NCI-H1417 (cell line): Measurements from ENCODE around the gene CHAT.

Experiments used
- DNase-seq, 3 experiments: peaks; one replicate each; lab custom pipeline; 2025; lab: John Stamatoyannopoulos, UW

CHAT gene

GRCh38 chr10:49613882-49614241 is at the start of gene CHAT:
Gene CHAT, plus strand, starts transcription at chr10:49614037. Its CDS starts 153 bp downstream, at chr10:49614190.
- no peak for DNase-seq

- DNase-seq, result no peak
Measured at GRCh38 chr10:49564461-49565009, 49.3 kb upstream of the CHAT start.

GRCh38 chr10:49567810-49568209 is 46.0 kb upstream of the CHAT start:
- no peak for DNase-seq

DNA sequence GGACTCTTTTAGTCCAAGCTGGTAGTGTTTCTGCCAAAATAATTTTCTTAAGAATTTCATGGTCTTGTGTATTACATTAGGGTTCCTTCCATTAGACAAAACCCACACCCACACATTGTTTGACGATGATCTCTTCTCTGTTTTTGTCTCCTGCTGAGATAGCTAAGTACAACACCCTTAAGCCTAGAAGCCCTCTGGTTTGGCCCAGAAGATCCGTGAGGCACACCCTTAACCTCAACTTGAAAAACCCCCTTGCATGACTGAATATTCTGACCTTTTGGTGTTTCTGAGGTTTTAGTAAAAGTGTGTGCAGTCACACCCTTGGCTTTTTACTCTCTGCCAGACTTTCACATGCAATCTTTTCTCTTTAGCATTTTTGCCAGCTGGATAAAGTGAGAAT is 45.6 kb upstream of the CHAT start:
- no peak for DNase-seq

GRCh38 chr10:49569031-49569631 is 44.7 kb upstream of the CHAT start:
- DNase-seq, result no peak

DNA sequence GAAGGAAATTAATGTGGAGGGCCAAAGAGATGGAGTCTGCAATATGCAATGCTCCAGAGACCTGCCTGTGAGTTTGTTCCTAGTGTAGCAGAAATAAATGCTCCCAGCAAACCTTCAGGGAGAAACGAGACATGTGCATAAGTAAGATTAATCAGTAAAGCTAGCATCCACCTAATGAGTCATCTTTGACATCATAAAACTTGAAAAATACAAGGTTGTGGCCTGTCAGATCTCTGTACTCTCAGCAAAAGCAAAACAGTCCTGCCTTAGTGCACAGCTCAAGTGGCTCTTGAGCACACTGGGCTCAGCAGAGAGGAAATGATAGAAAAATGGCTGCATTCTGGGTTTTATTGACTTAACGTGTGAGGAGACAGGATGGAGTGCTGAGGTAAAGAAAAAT is 42.4 kb upstream of the CHAT start:
- peak; percentile 4 to 35 (median 17) for DNase-seq

DNA sequence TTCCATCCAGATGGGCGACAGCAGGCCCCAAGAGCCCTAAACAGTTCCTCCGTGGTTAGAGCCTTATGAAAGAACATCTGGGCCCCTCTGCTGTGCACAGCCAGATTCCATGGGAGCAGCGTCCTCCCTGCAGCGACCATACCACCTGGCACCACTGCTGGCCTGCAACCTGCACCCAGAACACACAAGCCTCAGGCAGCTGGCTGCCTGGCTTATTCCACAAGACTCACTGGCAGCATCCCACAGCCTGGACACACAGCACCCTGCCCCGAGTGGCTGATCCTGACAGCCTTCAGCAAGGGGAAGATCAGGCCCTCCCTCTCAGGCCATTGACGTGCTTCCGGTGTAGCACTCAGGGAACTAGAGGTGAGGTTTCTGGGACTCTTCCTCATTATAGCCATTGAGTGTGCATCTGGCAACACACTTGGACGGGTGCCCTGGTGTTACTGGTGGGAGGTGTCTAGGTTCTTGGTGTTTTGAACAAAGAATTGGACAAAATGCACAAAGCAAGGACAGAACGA is 41.2 kb upstream of the CHAT start:
- DNase-seq, result no peak

DNA sequence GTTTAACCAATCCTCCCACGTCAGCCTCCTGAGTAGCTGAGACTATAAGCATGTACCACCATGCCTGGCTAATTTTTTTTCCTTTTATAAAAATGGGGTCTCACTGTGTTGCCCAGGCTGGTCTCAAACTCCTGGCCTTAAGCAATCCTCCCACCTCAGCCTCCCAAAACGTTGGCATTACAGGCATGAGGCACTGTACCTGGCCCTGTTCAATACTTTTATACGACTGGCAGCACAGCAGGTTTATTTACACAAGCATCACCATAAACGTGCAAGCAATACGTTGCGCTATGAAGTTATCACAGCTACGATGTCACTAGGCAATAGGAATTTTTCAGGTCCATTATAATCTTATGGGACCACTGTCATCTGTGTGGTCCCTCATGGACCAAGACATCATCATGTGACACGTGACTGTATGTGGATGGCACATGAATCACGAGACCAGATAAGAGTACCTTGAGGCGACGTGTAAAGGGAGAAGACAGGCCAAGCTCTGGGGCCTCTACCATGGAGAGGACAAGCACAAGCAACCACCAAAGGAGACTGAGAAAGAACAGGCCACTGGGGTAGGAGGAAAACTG is 38.3 kb upstream of the CHAT start:
- DNase-seq, result no peak

GRCh38 chr10:49577182-49577925 is 36.5 kb upstream of the CHAT start:
- DNase-seq, result no peak

- no peak for DNase-seq
Measured at GRCh38 chr10:49578392-49578791, 35.4 kb upstream of the CHAT start.

DNA sequence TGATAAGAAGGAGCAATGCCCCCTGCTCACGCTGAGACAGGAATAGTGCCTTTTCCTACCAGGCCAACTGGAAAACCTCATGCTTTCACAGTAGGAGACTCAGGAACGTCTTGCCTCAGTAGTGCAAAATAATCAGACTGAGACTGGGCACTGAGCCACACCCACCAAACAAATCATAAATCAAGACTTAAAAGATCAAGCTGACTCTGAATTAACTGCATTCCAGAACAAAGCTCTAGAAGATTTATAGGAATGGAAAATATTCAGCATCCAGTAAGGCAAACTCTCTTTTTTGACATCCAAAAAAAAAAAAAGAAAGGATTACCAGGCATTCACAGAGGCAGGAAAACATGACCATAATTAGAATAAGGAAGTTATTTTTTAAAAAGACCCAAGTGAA is 34.2 kb upstream of the CHAT start:
- DNase-seq, result no peak

DNA sequence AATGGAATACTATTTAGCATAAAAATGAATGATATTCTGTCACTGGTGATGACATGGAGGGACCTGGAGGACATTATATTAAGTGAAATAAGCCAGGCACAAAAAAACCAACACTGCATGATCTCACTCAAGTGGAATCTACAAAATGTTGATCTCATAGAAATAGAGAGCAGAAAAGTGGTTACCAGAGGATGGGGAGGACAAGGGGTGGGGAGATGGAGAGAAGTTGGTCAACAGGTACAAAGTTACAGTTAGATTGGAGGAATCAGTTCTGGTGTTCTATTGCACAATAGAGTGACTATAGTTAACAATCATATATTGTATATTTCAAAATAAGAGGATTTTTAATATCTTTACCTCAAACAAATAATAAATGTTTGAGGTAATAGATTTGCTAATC is 28.4 kb upstream of the CHAT start:
- DNase-seq, result no peak

GRCh38 chr10:49587981-49588380 is 25.9 kb upstream of the CHAT start:
- DNase-seq, result no peak

DNA sequence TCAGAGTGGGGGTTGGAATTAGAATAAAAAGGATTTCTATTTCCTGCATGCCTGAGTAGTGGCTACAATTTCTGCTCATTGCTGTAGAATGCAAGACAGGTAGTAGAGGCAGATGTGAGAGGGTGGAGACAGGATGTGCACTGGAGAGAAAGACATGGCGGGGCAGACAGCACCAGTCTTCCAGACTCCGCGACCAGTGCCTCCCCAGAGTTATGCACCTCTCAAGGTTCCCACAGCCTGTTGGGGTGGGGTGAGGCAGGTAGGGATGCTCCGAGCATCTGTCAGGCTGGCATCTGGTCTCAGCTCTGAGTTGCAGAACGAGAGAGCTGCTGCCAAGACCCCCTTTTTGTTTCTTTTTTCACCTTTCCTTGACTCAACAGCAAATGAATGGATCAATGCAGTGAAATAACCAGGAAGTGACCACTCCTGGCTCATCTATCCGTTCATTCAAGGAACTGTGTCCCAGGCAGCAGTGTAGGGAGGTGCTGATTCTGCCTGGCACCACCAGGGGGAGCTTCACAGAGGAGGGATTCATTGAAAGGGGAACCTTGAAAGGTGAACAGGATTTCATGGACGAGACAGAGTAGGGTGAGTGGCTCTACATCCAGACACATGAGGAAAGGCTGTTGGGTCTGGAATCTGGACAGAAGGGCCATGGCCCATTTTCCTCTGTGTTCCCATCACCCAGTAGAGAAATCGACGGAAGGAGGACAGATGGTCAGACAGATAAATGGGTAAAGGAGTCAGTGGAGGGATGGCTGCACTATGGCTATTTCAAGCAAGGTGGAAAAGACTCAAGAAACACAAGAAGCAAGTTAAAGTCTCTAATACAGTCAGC is 20.9 kb upstream of the CHAT start:
- peak; percentile 29 to 72 (median 42) for DNase-seq

DNA sequence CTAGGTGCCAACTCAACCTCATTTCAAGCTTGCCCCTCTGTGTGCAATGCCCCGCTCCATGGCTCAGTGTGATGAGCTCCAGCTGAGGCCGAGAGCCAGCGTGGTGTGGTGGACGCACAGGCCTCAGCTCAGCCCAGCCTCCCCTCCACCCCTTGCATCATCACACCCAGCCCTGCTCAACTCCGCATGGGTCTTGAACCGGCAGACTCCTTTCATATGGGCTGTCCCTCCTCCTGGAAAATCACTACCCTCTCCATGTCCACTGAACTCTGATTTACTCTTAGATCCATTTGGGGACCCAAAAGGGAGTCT is 20.3 kb upstream of the CHAT start:
- no peak for DNase-seq

DNA sequence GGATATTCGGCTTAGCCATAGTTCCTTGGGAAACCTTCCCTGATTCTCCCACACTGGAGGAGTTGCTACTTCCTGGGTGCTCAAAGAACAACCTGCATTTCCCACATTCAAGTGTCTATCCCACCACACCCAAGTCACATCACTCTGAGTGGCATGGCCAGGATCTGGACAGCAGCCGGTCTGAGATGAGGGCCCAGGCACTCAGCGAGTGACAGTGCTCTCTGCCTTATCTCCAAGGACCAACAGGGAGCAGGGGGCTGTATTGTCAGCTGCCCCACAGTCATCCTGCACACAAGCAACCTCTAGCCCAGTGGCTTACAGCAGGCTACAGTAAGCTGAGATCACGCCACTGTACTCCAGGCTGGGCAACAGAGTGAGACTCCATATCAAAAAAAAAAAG is 19.8 kb upstream of the CHAT start:
- DNase-seq, result no peak

GRCh38 chr10:49594594-49594993 is 19.2 kb upstream of the CHAT start:
- DNase-seq, result peak; percentile 31 to 74 (median 45)

DNA sequence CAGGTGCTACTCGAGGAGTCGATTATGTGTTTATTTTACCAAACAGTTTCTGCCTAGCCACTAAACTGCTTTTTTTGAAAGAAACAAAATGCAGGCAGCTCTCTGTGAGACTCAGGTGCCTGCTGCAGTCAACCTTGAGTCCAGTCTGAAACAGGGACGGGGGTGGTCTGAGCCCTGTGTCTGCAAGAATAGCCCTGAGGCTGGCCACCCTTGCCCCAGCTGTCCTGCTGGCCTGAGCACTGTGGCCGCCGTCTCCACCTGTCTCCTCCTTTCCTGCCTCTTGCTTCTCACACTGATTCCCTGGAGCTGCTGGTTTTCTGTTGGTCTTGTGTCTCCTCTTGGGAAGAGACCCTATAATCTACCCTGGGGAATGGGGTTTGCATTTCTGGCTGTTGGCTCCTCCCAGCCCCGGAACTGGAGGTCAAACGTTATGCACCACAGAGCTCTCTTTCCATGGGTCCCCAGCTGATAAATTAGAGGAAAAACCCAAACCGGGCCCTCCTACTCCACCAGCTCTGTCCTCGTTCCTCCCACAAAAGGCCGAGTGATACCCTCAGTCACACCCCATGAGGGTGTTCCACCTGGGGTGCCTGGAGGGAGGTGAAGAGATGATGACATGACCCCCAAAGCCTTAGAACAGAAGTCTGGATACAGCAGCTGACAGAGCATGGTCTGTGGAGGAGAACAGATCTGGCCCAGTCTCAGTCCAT is 18.7 kb upstream of the CHAT start:
- no peak for DNase-seq

GRCh38 chr10:49595713-49596492 is 17.9 kb upstream of the CHAT start:
- no peak for DNase-seq

DNA sequence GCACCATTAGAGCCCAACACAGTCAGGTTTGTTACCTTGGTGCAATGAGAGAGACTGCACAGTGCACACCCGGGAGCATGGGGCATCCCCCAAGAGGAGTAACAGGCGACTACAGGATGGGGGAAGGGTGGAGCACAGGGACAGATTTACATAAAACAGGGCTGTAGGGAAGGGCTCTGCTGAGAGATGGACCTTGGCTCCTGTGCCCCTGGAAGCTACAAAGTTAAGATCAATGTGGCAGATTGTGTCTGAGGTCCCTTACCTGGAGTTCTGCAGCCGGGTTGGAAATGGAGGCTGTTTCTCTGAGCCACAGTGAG is 17.4 kb upstream of the CHAT start:
- no peak for DNase-seq

GRCh38 chr10:49596836-49597235 is 17.0 kb upstream of the CHAT start:
- no peak for DNase-seq
